Liver (tissue), 9 donors: ENCODE data around the gene ZNF518A. TPM values are rescaled to one million over a fixed set of nuclear protein-coding genes. Genes with fewer than 3 reads are reported as not detected.

Experiments
- DNase-seq: peaks from one replicate; pipeline ENCODE4 v3.0.0-alpha.2; 2017; ENCODE audit warnings: low spot score
- H3K27ac ChIP-seq, 2 donors: one replicate each; pipeline ENCODE4 v1.7.0; 2013; ENCODE audit warnings: inconsistent platforms in 2 of 2, low read length in 2 of 2, control low read depth in 1 of 2, low read depth in 1 of 2, mild to moderate bottlenecking in 1 of 2
- H3K27me3 ChIP-seq, 4 donors: one replicate each; pipeline versions ENCODE4 v1.6.1 to v1.7.0; 2013; ENCODE audit warnings: low read length in 3 of 4, inconsistent platforms in 1 of 4, mild to moderate bottlenecking in 1 of 4, moderate library complexity in 1 of 4; ENCODE audit not compliant: control insufficient read depth in 4 of 4, insufficient read depth in 4 of 4
- H3K36me3 ChIP-seq, 4 donors: one replicate each; pipeline versions ENCODE4 v1.6.1 to v1.7.0; 2013; ENCODE audit warnings: low read length in 3 of 4, mild to moderate bottlenecking in 3 of 4, low read depth in 1 of 4, moderate library complexity in 1 of 4; ENCODE audit not compliant: control insufficient read depth in 4 of 4, insufficient read depth in 3 of 4
- H3K4me1 ChIP-seq, 4 donors: one replicate each; pipeline versions ENCODE4 v1.6.1 to v1.7.0; 2013; ENCODE audit warnings: low read length in 3 of 4, mild to moderate bottlenecking in 3 of 4, moderate library complexity in 1 of 4; ENCODE audit not compliant: control insufficient read depth in 4 of 4, insufficient read depth in 4 of 4
- H3K4me3 ChIP-seq, 3 donors: one replicate each; pipeline versions ENCODE4 v1.6.1 to v1.7.0; 2013; ENCODE audit warnings: low read length in 3 of 3, control low read depth in 1 of 3, low read depth in 1 of 3, mild to moderate bottlenecking in 1 of 3
- H3K9ac ChIP-seq, 2 donors: one replicate each; pipeline ENCODE4 v1.7.0; 2013; ENCODE audit warnings: low read length in 2 of 2, mild to moderate bottlenecking in 2 of 2, moderate library complexity in 2 of 2, control low read depth in 1 of 2, low read depth in 1 of 2
- H3K9me3 ChIP-seq, 4 donors: one replicate each; pipeline versions ENCODE4 v1.6.1 to v1.7.0; 2013; ENCODE audit warnings: low read length in 3 of 4; ENCODE audit not compliant: control insufficient read depth in 4 of 4
- ATF3 ChIP-seq: IDR thresholded peaks from 2 replicates; pipeline ENCODE4 v1.6.1; 2016; ENCODE audit warnings: antibody characterized with exemption
- CTCF ChIP-seq: fragments of 150-350 bp; IDR thresholded peaks from 2 replicates; pipeline ENCODE4 v1.5.1; 2017; ENCODE audit warnings: improper control_type of control experiment, low read depth, low read length; ENCODE audit not compliant: missing input control
- EGR1 ChIP-seq, 2 donors: IDR thresholded peaks; 2 replicates each; pipeline ENCODE4 v1.6.1; 2016 to 2018; ENCODE audit warnings: antibody characterized with exemption in 2 of 2, low read depth in 2 of 2
- FOXA2 ChIP-seq: IDR thresholded peaks from 2 replicates; pipeline ENCODE4 v1.6.1; 2016; ENCODE audit warnings: antibody characterized with exemption
- GABPA ChIP-seq, 2 donors: IDR thresholded peaks in 1 of 2; conservative IDR thresholded peaks in 1 of 2; 2 replicates each; pipeline ENCODE4 v1.6.1; 2016; ENCODE audit warnings: antibody characterized with exemption in 2 of 2, mild to moderate bottlenecking in 1 of 2, moderate library complexity in 1 of 2
- HNF4A ChIP-seq, 2 donors: conservative IDR thresholded peaks; 2 replicates each; pipeline ENCODE4 v1.6.1; 2016; ENCODE audit warnings: antibody characterized with exemption in 2 of 2, mild to moderate bottlenecking in 2 of 2
- HNF4G ChIP-seq: IDR thresholded peaks from 2 replicates; pipeline ENCODE4 v1.6.1; 2016; ENCODE audit warnings: antibody characterized with exemption
- JUND ChIP-seq, 2 donors: IDR thresholded peaks; 2 replicates each; pipeline ENCODE4 v1.6.1; 2016; ENCODE audit warnings: antibody characterized with exemption in 2 of 2
- NR2F2 ChIP-seq: IDR thresholded peaks from 2 replicates; pipeline ENCODE4 v1.6.1; 2016; ENCODE audit warnings: antibody characterized with exemption
- RAD21 ChIP-seq, 2 donors: IDR thresholded peaks; 2 replicates each; pipeline ENCODE4 v1.6.1; 2016; ENCODE audit warnings: antibody characterized with exemption in 2 of 2, mild to moderate bottlenecking in 2 of 2
- SP1 ChIP-seq: IDR thresholded peaks from 2 replicates; pipeline ENCODE4 v1.6.1; 2018; ENCODE audit warnings: antibody characterized with exemption, mild to moderate bottlenecking
- TAF1 ChIP-seq: conservative IDR thresholded peaks from 2 replicates; pipeline ENCODE4 v1.6.1; 2016; ENCODE audit warnings: antibody characterized with exemption, mild to moderate bottlenecking
- ZBTB33 ChIP-seq: IDR thresholded peaks from 2 replicates; pipeline ENCODE4 v1.6.1; 2016; ENCODE audit warnings: antibody characterized with exemption
- WGBS: extraction: QIAGEN DNeasy Blood & Tissue Kit; methylation state at CpG from one replicate; pipeline ENCODE4 v1.1.7; 2013; 5-methylcytosine and 5-hydroxymethylcytosine counted together
- polyA plus RNA-seq, 2 donors: library from polyadenylated mRNA; stranded (reverse) in 1 of 2; unstranded in 1 of 2; fragments of 200-250 nt in 1 of 2; fragments of >200 nt in 1 of 2; fragmentation: Nextera tagmentation in 1 of 2; extraction: Ambion mirVana in 1 of 2; gene quantifications; one replicate each; pipeline versions ENCODE4 v1.2.1 to v1.2.3, GENCODE V29; 2013 to 2015
- total RNA-seq, 2 donors: library from RNA; depleted of rRNA; stranded (reverse); fragments of >200 nt; gene quantifications; one replicate each; pipeline ENCODE4 v1.2.3, GENCODE V29; 2014
- TF ChIP-seq, protein P1 (sequence below): IDR thresholded peaks from 2 replicates; pipeline ENCODE4 v1.6.1; 2016; ENCODE audit warnings: antibody characterized with exemption
- TF ChIP-seq, protein P2 (sequence below): IDR thresholded peaks from 2 replicates; pipeline ENCODE4 v1.6.1; 2016; ENCODE audit warnings: antibody characterized with exemption, mild to moderate bottlenecking
- donor health status: healthy.
- donor health status: healthy.
- donor health status: healthy.
- donor health status: healthy.
- donor health status: healthy.

The ZNF518A gene
- total and polyA plus RNA-seq, 4 donors = 1.8 to 23.0 (median 13.6) TPM

DNA sequence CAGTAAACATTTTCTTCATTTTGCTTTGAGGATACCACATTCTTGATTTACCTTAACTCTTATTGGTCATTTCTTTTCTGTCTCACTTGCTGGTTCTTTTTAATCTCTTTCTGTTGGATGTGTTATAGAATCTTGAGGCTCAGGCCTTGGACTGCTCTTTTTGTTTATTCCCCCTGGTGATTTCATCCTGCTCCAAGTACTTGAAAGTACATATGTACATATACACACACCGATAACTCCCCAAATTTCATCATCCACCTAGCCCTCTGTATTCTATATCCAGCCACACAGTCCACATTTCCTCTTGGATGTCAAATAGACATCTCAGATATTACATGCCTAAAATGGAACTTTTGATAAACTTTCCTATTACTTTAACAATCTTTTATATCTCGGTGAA, 7.5 kb downstream of the ZNF518A start:
- TF ChIP-seq HNF4A (conservative IDR thresholded peaks at IDR 0.05) (no peak), CTCF (no peak), ATF3 (no peak), HNF4G (no peak), RAD21 (IDR thresholded peaks at IDR 0.05) (no peak), EGR1 (IDR thresholded peaks at IDR 0.05; ENCODE audit: low read depth in 2 of 2) (no peak), JUND (IDR thresholded peaks at IDR 0.05) (no peak), GABPA (IDR thresholded peaks at IDR 0.05 in 1 of 2, conservative IDR thresholded peaks at IDR 0.05 in 1 of 2) (no peak), SP1 (no peak), ZBTB33 (no peak), FOXA2 (no peak), TAF1 (no peak), NR2F2 (no peak)
- TF ChIP-seq, protein P1, sequence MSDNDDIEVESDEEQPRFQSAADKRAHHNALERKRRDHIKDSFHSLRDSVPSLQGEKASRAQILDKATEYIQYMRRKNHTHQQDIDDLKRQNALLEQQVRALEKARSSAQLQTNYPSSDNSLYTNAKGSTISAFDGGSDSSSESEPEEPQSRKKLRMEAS = no peak
- TF ChIP-seq, protein P2, sequence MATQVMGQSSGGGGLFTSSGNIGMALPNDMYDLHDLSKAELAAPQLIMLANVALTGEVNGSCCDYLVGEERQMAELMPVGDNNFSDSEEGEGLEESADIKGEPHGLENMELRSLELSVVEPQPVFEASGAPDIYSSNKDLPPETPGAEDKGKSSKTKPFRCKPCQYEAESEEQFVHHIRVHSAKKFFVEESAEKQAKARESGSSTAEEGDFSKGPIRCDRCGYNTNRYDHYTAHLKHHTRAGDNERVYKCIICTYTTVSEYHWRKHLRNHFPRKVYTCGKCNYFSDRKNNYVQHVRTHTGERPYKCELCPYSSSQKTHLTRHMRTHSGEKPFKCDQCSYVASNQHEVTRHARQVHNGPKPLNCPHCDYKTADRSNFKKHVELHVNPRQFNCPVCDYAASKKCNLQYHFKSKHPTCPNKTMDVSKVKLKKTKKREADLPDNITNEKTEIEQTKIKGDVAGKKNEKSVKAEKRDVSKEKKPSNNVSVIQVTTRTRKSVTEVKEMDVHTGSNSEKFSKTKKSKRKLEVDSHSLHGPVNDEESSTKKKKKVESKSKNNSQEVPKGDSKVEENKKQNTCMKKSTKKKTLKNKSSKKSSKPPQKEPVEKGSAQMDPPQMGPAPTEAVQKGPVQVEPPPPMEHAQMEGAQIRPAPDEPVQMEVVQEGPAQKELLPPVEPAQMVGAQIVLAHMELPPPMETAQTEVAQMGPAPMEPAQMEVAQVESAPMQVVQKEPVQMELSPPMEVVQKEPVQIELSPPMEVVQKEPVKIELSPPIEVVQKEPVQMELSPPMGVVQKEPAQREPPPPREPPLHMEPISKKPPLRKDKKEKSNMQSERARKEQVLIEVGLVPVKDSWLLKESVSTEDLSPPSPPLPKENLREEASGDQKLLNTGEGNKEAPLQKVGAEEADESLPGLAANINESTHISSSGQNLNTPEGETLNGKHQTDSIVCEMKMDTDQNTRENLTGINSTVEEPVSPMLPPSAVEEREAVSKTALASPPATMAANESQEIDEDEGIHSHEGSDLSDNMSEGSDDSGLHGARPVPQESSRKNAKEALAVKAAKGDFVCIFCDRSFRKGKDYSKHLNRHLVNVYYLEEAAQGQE = no peak
- Histone ChIP-seq H3K9me3 (no peaks in the 10 kb centered on the region), H3K27ac (no peak overlapping the region), H3K4me3 (no peak overlapping the region), H3K27me3 (no peaks in the 10 kb centered on the region), H3K9ac (no peak overlapping the region), H3K4me1 (no peaks in the 10 kb centered on the region), H3K36me3 (peaks cover 0 to 31% (median 23%) of the 10 kb centered on the region in 4 donors)
- whole genome bisulfite sequencing = 97% methylated on average over 2 of the region's 2 CpGs
- DNase-seq = no peak

DNA sequence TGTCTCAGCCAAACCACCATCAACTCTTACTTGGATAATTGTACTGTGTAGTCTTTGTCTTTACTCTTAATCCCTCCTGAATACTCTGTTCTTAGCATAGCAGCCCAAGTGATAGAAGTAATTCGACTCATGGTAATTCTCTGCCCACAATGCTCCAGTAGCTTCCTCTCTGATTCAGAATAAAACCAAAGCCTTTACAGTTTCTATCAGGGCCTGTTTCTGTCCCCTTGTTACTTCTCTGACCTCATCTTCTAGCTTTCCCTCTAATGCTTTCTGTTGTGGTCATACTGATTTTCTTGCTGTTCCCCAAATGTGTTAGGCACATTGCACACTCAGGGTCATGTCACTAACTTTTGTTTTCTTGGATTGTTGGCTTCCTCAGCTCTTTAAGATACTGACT, 8.0 kb downstream of the ZNF518A start:
- Histone ChIP-seq H3K9me3 (no peaks in the 10 kb centered on the region), H3K4me3 (no peak overlapping the region), H3K27ac (no peak overlapping the region), H3K36me3 (peaks cover 0 to 29% (median 23%) of the 10 kb centered on the region in 4 donors), H3K9ac (no peak overlapping the region), H3K4me1 (no peaks in the 10 kb centered on the region), H3K27me3 (no peaks in the 10 kb centered on the region)
- no peak for TF ChIP-seq HNF4G
- TF ChIP-seq SP1 = no peak
- TF ChIP-seq, protein P1 = no peak
- TF ChIP-seq CTCF = no peak
- no peak for TF ChIP-seq GABPA (IDR thresholded peaks at IDR 0.05 in 1 of 2, conservative IDR thresholded peaks at IDR 0.05 in 1 of 2)
- TF ChIP-seq EGR1 (IDR thresholded peaks at IDR 0.05; ENCODE audit: low read depth in 2 of 2) = no peak
- TF ChIP-seq, protein P2 = no peak
- no peak for DNase-seq
- WGBS = 90% methylated on average over 1 of the region's 1 CpG
